Mucosa of descending colon (tissue), 3 donors: Measurements from ENCODE around the gene LIF. TPM values are rescaled to one million over a fixed set of nuclear protein-coding genes. Genes with fewer than 3 reads are reported as not detected.
"Not testable (repeated sequence)": the region's sequence is repeated elsewhere in the genome, so short reads cannot be mapped to it uniquely, and the experiment has no call there.

Experiments used
- ATAC-seq: fragments of 200-7000 bp; cut with Tn5 transposase; one replicate; pipeline ENCODE4 v1.9.1; 2020; ENCODE audit warnings: mild to moderate bottlenecking, moderate library complexity
- DNase-seq, 3 donors: peaks; one replicate each; pipeline ENCODE4 v3.0.0-alpha.2; 2020
- H3K36me3 ChIP-seq: fragments of 200-600 bp; one replicate; pipeline ENCODE4 v1.8.0; 2021; ENCODE audit warnings: low read depth, mild to moderate bottlenecking
- H3K4me1 ChIP-seq: fragments of 200-600 bp; one replicate; pipeline ENCODE4 v1.8.0; 2021; ENCODE audit warnings: low read depth, mild to moderate bottlenecking
- H3K4me3 ChIP-seq: fragments of 200-600 bp; one replicate; pipeline ENCODE4 v1.8.0; 2021; ENCODE audit warnings: mild to moderate bottlenecking
- H3K9me3 ChIP-seq: fragments of 200-600 bp; one replicate; pipeline ENCODE4 v1.8.0; 2021; ENCODE audit warnings: mild to moderate bottlenecking
- CTCF ChIP-seq: fragments of 200-600 bp; IDR thresholded peaks from one replicate; pipeline ENCODE4 v1.8.0; 2022; ENCODE audit warnings: antibody characterized with exemption, mild to moderate bottlenecking
- intact Hi-C, 2 donors: fragments of 100-400 bp; cut with DNase I in 1 of 2; cut with micrococcal nuclease in 1 of 2; formaldehyde crosslinking; loops; one replicate each; pipeline versions ENCODE4 v1.11.0 to v1.11.1; 2022; cut with DNase I, micrococcal nuclease
- total RNA-seq, 3 donors: library from RNA; stranded (reverse); fragmentation: NEBNext Ultra II Directional in 2 of 3; extraction: Animal tissue kit (Norgen Biotek cat#: 25700) in 2 of 3; gene quantifications; one replicate each; pipeline versions ENCODE4 v1.2.1 to v1.2.4, GENCODE V29; 2021 to 2023
- donor health status: DM: no; HTN: no; CAD: no; lungs with moderate emphysema.
- donor health status: DM: no; HTN: no; CAD: no.
- donor health status: DM: no; HTN: yes; CAD: no.

The LIF gene
- total RNA-seq, 3 donors from 2014 or later, result 9.1 to 10.0 (median 9.9) TPM

GRCh38 chr22:30234786-30235470 is 11.6 kb downstream of the LIF start:
- Histone ChIP-seq H3K4me3 (no peak overlapping the region), H3K36me3 (no peaks in the 10 kb centered on the region), H3K4me1 (peaks cover 6% of the 10 kb centered on the region), H3K9me3 (no peaks in the 10 kb centered on the region)
- intact Hi-C loops, result no loop called here
- DNase-seq (no peak), ATAC-seq (peak; percentile 34)
- TF ChIP-seq CTCF, result no peak

GRCh38 chr22:30234325-30234724 is 12.2 kb downstream of the LIF start:
- ATAC-seq, H3K4me1 ChIP-seq, H3K9me3 ChIP-seq, H3K36me3 ChIP-seq, DNase-seq, H3K4me3 ChIP-seq, intact Hi-C loops: not testable (repeated sequence)

GRCh38 chr22:30233582-30233981 is 13.0 kb downstream of the LIF start:
- Histone ChIP-seq H3K36me3 (no peaks in the 10 kb centered on the region), H3K9me3 (no peaks in the 10 kb centered on the region), H3K4me1 (peaks cover 3% of the 10 kb centered on the region), H3K4me3 (no peak overlapping the region)
- TF ChIP-seq CTCF, result no peak
- no peak for DNase-seq
- ATAC-seq, result no peak
- intact Hi-C loops, result no loop called here

- DNase-seq (no peak), ATAC-seq (no peak)
- Histone ChIP-seq H3K9me3 (no peaks in the 10 kb centered on the region), H3K4me3 (no peak overlapping the region), H3K4me1 (peaks cover 3% of the 10 kb centered on the region), H3K36me3 (no peaks in the 10 kb centered on the region)
- intact Hi-C loops, result no loop called here
- no peak for TF ChIP-seq CTCF
Measured at GRCh38 chr22:30232716-30233218, 13.8 kb downstream of the LIF start.

GRCh38 chr22:30230787-30231461 is 15.6 kb downstream of the LIF start:
- no peaks in the 10 kb centered on the region for H3K36me3 ChIP-seq
- intact Hi-C loops, result no loop called here
- no peak for DNase-seq
- H3K9me3 ChIP-seq, result no peaks in the 10 kb centered on the region
- no peak for TF ChIP-seq CTCF
- ATAC-seq, result no peak
- no peak overlapping the region for H3K4me3 ChIP-seq
- peaks cover 3% of the 10 kb centered on the region for H3K4me1 ChIP-seq

- ATAC-seq (no peak), DNase-seq (no peak)
- intact Hi-C loops, result no loop called here
Measured at GRCh38 chr22:30230330-30230729, 16.2 kb downstream of the LIF start.

More at GRCh38 chr22:30230330-30230729, 16.2 kb downstream of the LIF start:
- no peaks in the 10 kb centered on the region for H3K36me3 ChIP-seq
- H3K4me1 ChIP-seq, result peaks cover 2% of the 10 kb centered on the region
- TF ChIP-seq CTCF, result no peak
- no peak overlapping the region for H3K4me3 ChIP-seq
- no peaks in the 10 kb centered on the region for H3K9me3 ChIP-seq
